ENCODE measurements around the gene SIRT6.
"Not testable (repeated sequence)": the region's sequence is repeated elsewhere in the genome, so short reads cannot be mapped to it uniquely, and the experiment has no call there.

The SIRT6 gene

DNA sequence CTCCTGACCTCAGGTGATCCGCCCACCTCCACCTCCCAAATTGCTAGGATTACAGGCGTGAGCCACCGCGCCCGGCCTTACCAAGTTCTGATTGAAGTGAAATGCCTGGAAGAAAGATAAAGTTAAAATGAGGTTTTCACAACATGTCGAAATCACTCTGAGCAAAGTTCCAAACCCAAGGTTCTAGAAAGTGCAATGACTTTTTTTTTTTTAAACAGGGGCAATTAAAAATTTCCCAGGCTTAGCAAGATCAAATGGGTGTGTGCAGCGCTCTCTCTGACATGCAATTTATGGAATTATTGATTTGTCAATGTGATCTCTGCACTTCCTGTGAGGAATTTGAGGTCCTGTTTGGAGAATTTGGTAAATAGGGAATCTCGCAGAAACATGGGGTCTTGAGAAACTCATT is 45.7 kb downstream of the SIRT6 start:
- no peak for DNase-seq (ENCODE audit: low read depth, low spot score)

DNA sequence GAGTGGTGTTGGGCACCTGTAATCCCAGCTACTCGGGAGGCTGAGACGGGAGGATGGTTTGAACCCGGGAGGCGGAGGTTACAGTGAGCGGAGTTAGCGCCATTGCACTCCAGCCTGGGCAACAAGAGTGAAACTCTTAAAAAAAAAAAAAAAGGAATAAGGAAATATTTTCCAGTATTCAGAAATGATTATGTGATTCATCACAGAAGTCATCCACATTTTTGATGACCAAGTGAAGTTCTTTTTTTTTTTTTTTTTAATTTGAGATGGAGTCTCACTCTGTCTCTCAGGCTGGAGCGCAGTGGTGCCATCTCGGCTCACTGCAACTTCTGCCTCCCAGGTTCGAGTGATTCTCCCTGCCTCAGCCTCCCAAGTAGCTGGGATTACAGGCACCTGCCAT is 47.0 kb downstream of the SIRT6 start:
- not testable (repeated sequence) for DNase-seq (ENCODE audit: low read depth, low spot score)

DNA sequence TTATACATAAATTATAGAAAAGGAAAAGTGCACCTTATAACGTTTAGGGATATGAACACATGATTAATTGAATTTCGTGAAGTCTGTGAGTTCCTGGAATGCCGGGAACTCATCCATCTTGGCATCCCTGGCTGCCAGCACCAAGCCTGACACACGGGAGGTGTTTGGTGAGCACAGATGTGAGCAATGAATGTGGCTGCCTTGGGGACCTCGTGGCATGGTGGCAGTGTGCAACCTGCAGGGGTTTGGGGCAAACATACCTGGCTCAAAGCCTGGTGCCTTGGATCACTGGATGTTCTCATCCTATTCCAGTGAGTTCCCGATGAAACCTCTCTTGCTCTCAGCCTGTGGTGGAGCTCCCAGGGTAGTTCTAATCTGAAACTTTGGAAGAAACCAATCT is 48.0 kb downstream of the SIRT6 start:
- no peak for DNase-seq (ENCODE audit: low read depth, low spot score)

DNA sequence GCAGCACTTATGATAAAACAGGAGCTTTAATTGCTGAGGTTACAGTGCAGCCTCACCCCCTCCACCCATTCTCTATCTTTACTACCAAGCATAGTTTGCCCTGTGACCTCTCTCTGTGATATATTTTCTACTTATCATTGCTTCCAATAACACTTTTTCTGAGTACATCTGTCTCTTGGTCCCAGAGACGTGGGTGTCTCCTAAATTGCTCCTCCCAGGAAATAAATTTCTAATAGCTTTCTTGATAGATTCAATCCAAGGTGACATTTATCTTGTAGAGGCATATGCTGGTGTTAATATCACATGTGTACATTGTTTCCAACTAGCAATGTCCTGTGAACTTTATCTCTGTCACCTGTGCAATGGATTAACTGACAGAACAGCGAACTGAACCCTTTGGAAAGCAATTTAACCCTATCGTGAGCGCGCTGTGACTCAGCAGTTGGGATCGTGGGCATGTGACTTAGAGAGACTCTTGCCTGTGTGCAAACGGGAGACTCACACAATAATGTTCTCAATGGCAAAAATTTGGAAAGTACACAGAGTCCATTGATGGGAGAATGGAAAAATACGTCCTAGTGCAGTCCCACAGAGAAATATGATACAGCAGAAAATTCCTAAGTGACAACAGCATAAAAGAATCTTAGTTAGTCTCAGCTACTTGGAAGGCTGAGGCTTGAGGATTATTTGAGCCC is 51.5 kb downstream of the SIRT6 start:
- no peak for DNase-seq (ENCODE audit: low read depth, low spot score)

DNA sequence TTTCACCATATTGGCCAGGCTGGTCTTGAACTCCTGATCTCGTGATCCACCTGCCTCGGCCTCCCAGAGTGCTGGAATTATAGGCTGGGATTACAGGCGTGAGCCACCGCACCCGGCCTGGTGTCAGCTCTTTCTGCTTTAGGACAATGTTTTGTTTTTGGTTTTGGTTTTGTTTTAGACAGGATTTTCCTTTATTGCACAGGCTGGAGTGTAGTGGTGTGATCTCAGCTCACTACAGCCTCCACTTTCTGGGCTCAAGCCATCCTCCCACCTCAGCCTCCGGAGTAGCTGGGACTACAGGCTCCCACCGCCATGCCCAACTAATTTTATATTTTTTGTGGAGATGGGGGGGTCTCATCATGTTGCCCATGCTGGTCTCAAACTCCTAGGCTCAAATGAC is 53.3 kb downstream of the SIRT6 start:
- DNase-seq (ENCODE audit: low read depth, low spot score), result not testable (repeated sequence)

DNA sequence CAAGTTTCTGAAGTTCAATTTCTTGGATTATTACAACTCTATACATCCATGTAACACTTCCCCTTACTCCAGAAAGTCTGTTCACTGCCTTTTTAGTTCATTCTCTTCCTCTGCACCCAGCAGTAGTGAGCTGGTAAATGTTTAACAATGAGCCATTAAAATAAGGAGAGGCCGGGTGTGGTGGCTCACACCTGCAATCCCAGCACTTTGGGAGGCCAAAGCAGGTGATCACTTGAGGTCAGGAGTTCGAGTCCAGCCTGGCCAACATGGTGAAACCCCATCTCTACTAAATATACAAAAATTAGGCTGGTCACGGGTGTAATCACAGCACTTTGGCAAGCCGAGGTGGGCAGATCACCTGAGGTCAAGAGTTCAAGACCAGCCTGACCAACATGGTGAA is 55.0 kb downstream of the SIRT6 start:
- DNase-seq (ENCODE audit: low read depth, low spot score), result not testable (repeated sequence)

DNA sequence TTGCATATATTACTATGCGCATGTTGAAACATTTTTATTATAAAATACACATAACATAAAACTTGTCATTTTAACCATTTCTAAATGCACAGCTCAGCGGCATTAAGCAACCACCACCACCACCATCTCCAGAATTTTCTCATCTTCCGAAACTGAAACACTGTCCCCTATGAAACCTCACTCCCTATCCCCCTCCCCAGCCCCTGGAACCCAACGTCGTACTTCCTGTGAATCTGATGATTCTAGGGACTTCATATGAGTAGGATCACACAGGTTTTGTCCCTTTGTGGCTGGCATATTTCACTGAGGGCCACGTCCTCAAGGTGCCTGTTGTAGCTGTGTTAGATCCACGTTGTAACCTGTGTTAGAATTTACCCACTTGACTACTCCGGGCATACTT is 57.7 kb downstream of the SIRT6 start:
- DNase-seq (ENCODE audit: low read depth, low spot score), result no peak
